Neuronal stem cell (in vitro differentiated cells): ENCODE results near the gene METTL27.
"Not testable (repeated sequence)": the region's sequence is repeated elsewhere in the genome, so short reads cannot be mapped to it uniquely, and the experiment has no call there.

Source experiments
- DNase-seq: peaks from one replicate; pipeline ENCODE4 v3.0.0-alpha.2; 2013; ENCODE audit warnings: low spot score
- H2AFZ ChIP-seq: one replicate; pipeline ENCODE4 v1.6.1; 2013; ENCODE audit warnings: mild to moderate bottlenecking, low read length, inconsistent platforms
- H2AK5ac ChIP-seq: 2 replicates; pipeline ENCODE4 v1.6.1; 2013; ENCODE audit warnings: low read depth, mild to moderate bottlenecking, inconsistent platforms, low read length, moderate library complexity, mixed read lengths
- H2BK120ac ChIP-seq: 2 replicates; pipeline ENCODE4 v1.6.1; 2013; ENCODE audit warnings: low read depth, mild to moderate bottlenecking, inconsistent platforms, low read length, moderate library complexity, mixed read lengths
- H2BK12ac ChIP-seq: one replicate; pipeline ENCODE4 v1.6.1; 2013; ENCODE audit warnings: low read length, inconsistent platforms
- H2BK15ac ChIP-seq: 2 replicates; pipeline ENCODE4 v1.6.1; 2013; ENCODE audit warnings: mild to moderate bottlenecking, low read length, inconsistent platforms, mixed read lengths
- H2BK5ac ChIP-seq: one replicate; pipeline ENCODE4 v1.6.1; 2013; ENCODE audit warnings: inconsistent platforms, mild to moderate bottlenecking, low read length, moderate library complexity
- H3K14ac ChIP-seq: one replicate; pipeline ENCODE4 v1.6.1; 2013; ENCODE audit warnings: low read length, inconsistent platforms
- H3K18ac ChIP-seq: 2 replicates; pipeline ENCODE4 v1.6.1; 2013; ENCODE audit warnings: low read length, inconsistent platforms
- H3K23ac ChIP-seq: 2 replicates; pipeline ENCODE4 v1.6.1; 2013; ENCODE audit warnings: low read depth, mild to moderate bottlenecking, mixed read lengths, low read length, inconsistent platforms; ENCODE audit not compliant: poor library complexity
- H3K27ac ChIP-seq: replicated peaks from 3 replicates; pipeline ENCODE4 v1.5.1; 2013; ENCODE audit warnings: low read length, inconsistent platforms
- H3K27me3 ChIP-seq, 3 experiments: 2 replicates each; pipeline ENCODE4 v1.6.1; 2013; ENCODE audit warnings: low read length in 3 of 3, mild to moderate bottlenecking in 2 of 3, inconsistent platforms in 1 of 3, low read depth in 1 of 3, mixed read lengths in 1 of 3, moderate library complexity in 1 of 3; ENCODE audit not compliant: control insufficient read depth in 3 of 3, insufficient read depth in 3 of 3
- H3K36me3 ChIP-seq, 2 donors: replicated peaks in 1 of 2; 2 replicates each; pipeline ENCODE4 v1.6.1; 2013; ENCODE audit warnings: low read length in 2 of 2; ENCODE audit not compliant: control insufficient read depth in 2 of 2, insufficient read depth in 2 of 2
- H3K4ac ChIP-seq: 2 replicates; pipeline ENCODE4 v1.6.1; 2013; ENCODE audit warnings: inconsistent platforms, mild to moderate bottlenecking, low read length, moderate library complexity
- H3K4me1 ChIP-seq, 2 donors: 1 replicate in 1 of 2; 2 replicates in 1 of 2; pipeline ENCODE4 v1.6.1; 2013; ENCODE audit warnings: low read length in 2 of 2, low read depth in 1 of 2; ENCODE audit not compliant: control insufficient read depth in 2 of 2, insufficient read depth in 1 of 2
- H3K4me2 ChIP-seq: one replicate; pipeline ENCODE4 v1.6.1; 2013; ENCODE audit warnings: mild to moderate bottlenecking, low read length, inconsistent platforms; ENCODE audit not compliant: insufficient read depth, poor library complexity, severe bottlenecking
- H3K4me3 ChIP-seq, 2 donors: 2 replicates each; pipeline ENCODE4 v1.5.1; 2013; ENCODE audit warnings: low read length in 2 of 2, mild to moderate bottlenecking in 2 of 2, inconsistent platforms in 1 of 2, moderate library complexity in 1 of 2
- H3K79me1 ChIP-seq: one replicate; pipeline ENCODE4 v1.6.1; 2013; ENCODE audit warnings: low read depth, mild to moderate bottlenecking, inconsistent platforms, low read length, moderate library complexity
- H3K9ac ChIP-seq: one replicate; pipeline ENCODE4 v1.6.1; 2013; ENCODE audit warnings: mild to moderate bottlenecking, low read depth, low read length, inconsistent platforms; ENCODE audit not compliant: poor library complexity
- H3K9me3 ChIP-seq, 2 donors: replicated peaks in 1 of 2; 2 replicates each; pipeline versions ENCODE3 to v1.6.1; 2013; ENCODE audit warnings: low read length in 2 of 2, mild to moderate bottlenecking in 2 of 2, inconsistent platforms in 1 of 2, low read depth in 1 of 2, mixed read lengths in 1 of 2, moderate library complexity in 1 of 2; ENCODE audit not compliant: control insufficient read depth in 2 of 2, insufficient read depth in 1 of 2
- H4K8ac ChIP-seq: one replicate; pipeline ENCODE4 v1.6.1; 2013; ENCODE audit warnings: low read depth, mild to moderate bottlenecking, inconsistent platforms, low read length, moderate library complexity
- H4K91ac ChIP-seq: one replicate; pipeline ENCODE4 v1.6.1; 2013; ENCODE audit warnings: low read length, low read depth, mild to moderate bottlenecking, inconsistent platforms; ENCODE audit not compliant: poor library complexity
- WGBS, 2 donors: extraction: QIAGEN DNeasy Blood & Tissue Kit; methylation state at CpG; one replicate each; pipeline ENCODE4 v1.1.7; 2013; ENCODE audit warnings: missing lambda C conversion rate in 2 of 2, mixed read lengths in 1 of 2; ENCODE audit not compliant: insufficient read length in 2 of 2, insufficient replicate concordance in 1 of 2; ENCODE audit errors: extremely low coverage in 2 of 2; 5-methylcytosine and 5-hydroxymethylcytosine counted together

METTL27 gene

GRCh38 chr7:73884867-73885422 is 42.6 kb upstream of the METTL27 start:
- H2AK5ac ChIP-seq, H3K4me1 ChIP-seq: not testable (repeated sequence)

GRCh38 chr7:73882047-73882402 is 39.7 kb upstream of the METTL27 start:
- Histone ChIP-seq H2BK5ac (no peak overlapping the region), H3K9ac (no peak overlapping the region), H2AK5ac (no peak overlapping the region), H3K4ac (no peak overlapping the region), H3K27me3 (peaks cover 0 to 17% (median 0%) of the 10 kb centered on the region in 3 experiments), H3K9me3 (no peaks in the 10 kb centered on the region), H3K23ac (no peak overlapping the region), H2AFZ (no peak overlapping the region), H3K14ac (no peak overlapping the region), H4K91ac (no peak overlapping the region), H2BK120ac (no peak overlapping the region), H3K4me1 (peaks cover 3 to 6% of the 10 kb centered on the region in 2 donors), H3K18ac (no peak overlapping the region), H3K27ac (no peak overlapping the region), H4K8ac (no peak overlapping the region), H3K4me2 (no peak overlapping the region), H2BK15ac (no peak overlapping the region), H3K4me3 (no peak overlapping the region), H2BK12ac (no peak overlapping the region), H3K36me3 (no peaks in the 10 kb centered on the region), H3K79me1 (no peaks in the 10 kb centered on the region)
- no CpG with 5 or more reads among the region's 3 CpGs for WGBS, 2 donors
- no peak for DNase-seq

More at GRCh38 chr7:73884867-73885422, 42.6 kb upstream of the METTL27 start:
- H3K79me1 ChIP-seq, H3K4me3 ChIP-seq, H4K8ac ChIP-seq, H2BK15ac ChIP-seq, H3K23ac ChIP-seq, H3K36me3 ChIP-seq, H3K14ac ChIP-seq, DNase-seq, H2AFZ ChIP-seq, H3K9me3 ChIP-seq, H3K9ac ChIP-seq, H2BK120ac ChIP-seq, H4K91ac ChIP-seq, H3K4ac ChIP-seq, H2BK5ac ChIP-seq, H3K18ac ChIP-seq, H3K4me2 ChIP-seq, H3K27ac ChIP-seq, H2BK12ac ChIP-seq: not testable (repeated sequence)
- WGBS, 2 donors, result no CpG with 5 or more reads among the region's 3 CpGs
- H3K27me3 ChIP-seq, result peaks cover 0 to 19% (median 0%) of the 10 kb centered on the region in 3 experiments

GRCh38 chr7:73881352-73882046 is 39.2 kb upstream of the METTL27 start:
- Histone ChIP-seq H3K27ac (no peak overlapping the region), H2AFZ (no peak overlapping the region), H3K36me3 (no peaks in the 10 kb centered on the region), H3K14ac (no peak overlapping the region), H3K4me1 (peaks cover 0 to 2% of the 10 kb centered on the region in 2 donors), H2BK15ac (no peak overlapping the region), H3K4me3 (no peak overlapping the region), H3K9me3 (no peaks in the 10 kb centered on the region), H2BK12ac (no peak overlapping the region), H4K91ac (no peak overlapping the region), H2BK120ac (peak overlapping the region; percentile 52), H3K23ac (no peak overlapping the region), H2AK5ac (no peak overlapping the region), H3K4me2 (no peak overlapping the region), H2BK5ac (no peak overlapping the region), H3K4ac (no peak overlapping the region), H3K27me3 (peaks cover 0 to 17% (median 0%) of the 10 kb centered on the region in 3 experiments), H3K18ac (peak overlapping the region; percentile 46), H3K9ac (no peak overlapping the region), H4K8ac (no peak overlapping the region), H3K79me1 (no peaks in the 10 kb centered on the region)
- no CpG with 5 or more reads among the region's 5 CpGs for WGBS, 2 donors
- DNase-seq, result no peak

- Histone ChIP-seq H2BK120ac (no peak overlapping the region), H4K8ac (no peak overlapping the region), H3K9ac (no peak overlapping the region), H3K23ac (no peak overlapping the region), H2BK15ac (no peak overlapping the region), H2AK5ac (no peak overlapping the region), H3K9me3 (no peaks in the 10 kb centered on the region), H3K4me1 (no peaks in the 10 kb centered on the region), H2BK5ac (no peak overlapping the region), H3K36me3 (no peaks in the 10 kb centered on the region), H3K4ac (no peak overlapping the region), H4K91ac (no peak overlapping the region), H3K14ac (no peak overlapping the region), H3K4me3 (no peak overlapping the region), H3K18ac (no peak overlapping the region), H3K79me1 (no peaks in the 10 kb centered on the region), H2AFZ (no peak overlapping the region), H3K4me2 (no peak overlapping the region), H3K27me3 (peaks cover 0 to 10% (median 0%) of the 10 kb centered on the region in 3 experiments), H3K27ac (no peak overlapping the region), H2BK12ac (no peak overlapping the region)
- no peak for DNase-seq
- no CpG with 5 or more reads among the region's 13 CpGs for WGBS, 2 donors
These were observed 38.5 kb upstream of the METTL27 start for GRCh38 chr7:73880755-73881328.
